GM12891 (cell line): Measurements from ENCODE around the gene ADGRB3.

Source experiments
- DNase-seq: peaks from one replicate; pipeline ENCODE4 v3.0.0; 2011; ENCODE audit warnings: low spot score; ENCODE audit not compliant: insufficient read length
- FAIRE-seq: peaks from 2 replicates; lab custom pipeline; 2011; peaks lifted over from hg19 to GRCh38; lab: Jason Lieb, UNC
- PAX5 ChIP-seq: IDR thresholded peaks from 2 replicates; pipeline ENCODE4 v1.6.1; 2011; ENCODE audit warnings: low read length, moderate library complexity, mild to moderate bottlenecking; ENCODE audit not compliant: insufficient read depth, severe bottlenecking
- POLR2A ChIP-seq: IDR thresholded peaks from 2 replicates; pipeline ENCODE4 v1.6.1; 2011; ENCODE audit warnings: low read depth, low read length, control low read depth
- POLR2AphosphoS5 ChIP-seq: IDR thresholded peaks from 2 replicates; pipeline ENCODE4 v1.6.1; 2011; ENCODE audit warnings: low read depth, low read length, control low read depth
- POU2F2 ChIP-seq: IDR thresholded peaks from 2 replicates; pipeline ENCODE4 v1.6.1; 2011; ENCODE audit warnings: low read depth, mild to moderate bottlenecking, control low read depth, low read length, moderate library complexity
- SPI1 ChIP-seq: IDR thresholded peaks from 2 replicates; pipeline ENCODE4 v1.6.1; 2011; ENCODE audit warnings: low read depth, low read length, control low read depth
- TAF1 ChIP-seq: IDR thresholded peaks from 2 replicates; pipeline ENCODE4 v1.6.1; 2011; ENCODE audit warnings: low read depth, low read length, control low read depth

ADGRB3 gene

GRCh38 chr6:68642081-68642480 is 7.0 kb downstream of the ADGRB3 start:
- no peak for FAIRE-seq

GRCh38 chr6:68642977-68643376 is 7.9 kb downstream of the ADGRB3 start:
- FAIRE-seq: no peak

More at GRCh38 chr6:68642081-68642480, 7.0 kb downstream of the ADGRB3 start:
- TF ChIP-seq SPI1 (no peak), PAX5 (no peak), TAF1 (no peak), POLR2A (no peak), POU2F2 (no peak), POLR2AphosphoS5 (no peak)
- no peak for DNase-seq

DNA sequence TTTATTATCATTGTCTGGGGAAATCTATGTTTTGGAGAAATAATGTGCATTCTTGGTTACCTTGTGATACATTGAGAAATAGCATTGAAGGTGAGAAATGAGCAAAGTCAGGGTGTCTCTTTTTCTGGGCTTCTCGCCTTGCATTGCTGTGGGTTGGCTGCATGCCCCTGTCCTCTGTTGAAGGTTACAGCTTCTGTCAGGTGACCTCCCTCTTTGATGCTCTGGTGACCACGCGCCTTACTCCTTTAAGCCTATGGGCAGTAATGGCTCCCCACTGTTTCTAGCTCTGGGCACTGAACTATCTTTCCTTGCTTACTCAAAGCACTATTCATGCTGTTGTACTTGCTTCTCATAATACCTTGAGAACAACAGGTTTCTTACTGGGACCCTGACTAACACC is 14.6 kb downstream of the ADGRB3 start:
- no peak for TF ChIP-seq SPI1
- TF ChIP-seq POLR2A: no peak
- TF ChIP-seq POLR2AphosphoS5: no peak
- TF ChIP-seq POU2F2: no peak
- TF ChIP-seq TAF1: no peak
- no peak for TF ChIP-seq PAX5
- FAIRE-seq (no peak), DNase-seq (no peak)

More at GRCh38 chr6:68642977-68643376, 7.9 kb downstream of the ADGRB3 start:
- TF ChIP-seq SPI1 (no peak), POU2F2 (no peak)
- no peak for DNase-seq

DNA sequence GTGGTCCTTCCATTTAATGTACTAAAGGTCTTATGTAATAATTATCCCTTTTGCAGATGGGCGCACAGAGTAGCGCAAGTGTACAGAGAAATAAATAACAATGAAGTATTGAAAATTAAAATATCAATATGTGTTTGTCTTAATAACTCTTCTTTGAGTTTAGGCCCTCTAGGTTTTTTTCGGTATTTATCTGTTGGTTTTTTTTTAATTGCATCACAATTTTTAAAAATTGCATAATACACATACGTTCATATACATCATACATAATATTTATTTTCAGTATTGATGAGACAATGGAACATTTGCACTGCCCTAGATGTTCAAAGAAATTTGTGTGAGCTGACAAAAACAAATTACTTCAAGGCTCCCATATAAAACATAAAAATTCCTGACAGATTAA is 15.1 kb downstream of the ADGRB3 start:
- TF ChIP-seq POLR2A (no peak), POU2F2 (no peak), TAF1 (no peak), POLR2AphosphoS5 (no peak), SPI1 (no peak), PAX5 (no peak)
- FAIRE-seq (no peak), DNase-seq (no peak)

DNA sequence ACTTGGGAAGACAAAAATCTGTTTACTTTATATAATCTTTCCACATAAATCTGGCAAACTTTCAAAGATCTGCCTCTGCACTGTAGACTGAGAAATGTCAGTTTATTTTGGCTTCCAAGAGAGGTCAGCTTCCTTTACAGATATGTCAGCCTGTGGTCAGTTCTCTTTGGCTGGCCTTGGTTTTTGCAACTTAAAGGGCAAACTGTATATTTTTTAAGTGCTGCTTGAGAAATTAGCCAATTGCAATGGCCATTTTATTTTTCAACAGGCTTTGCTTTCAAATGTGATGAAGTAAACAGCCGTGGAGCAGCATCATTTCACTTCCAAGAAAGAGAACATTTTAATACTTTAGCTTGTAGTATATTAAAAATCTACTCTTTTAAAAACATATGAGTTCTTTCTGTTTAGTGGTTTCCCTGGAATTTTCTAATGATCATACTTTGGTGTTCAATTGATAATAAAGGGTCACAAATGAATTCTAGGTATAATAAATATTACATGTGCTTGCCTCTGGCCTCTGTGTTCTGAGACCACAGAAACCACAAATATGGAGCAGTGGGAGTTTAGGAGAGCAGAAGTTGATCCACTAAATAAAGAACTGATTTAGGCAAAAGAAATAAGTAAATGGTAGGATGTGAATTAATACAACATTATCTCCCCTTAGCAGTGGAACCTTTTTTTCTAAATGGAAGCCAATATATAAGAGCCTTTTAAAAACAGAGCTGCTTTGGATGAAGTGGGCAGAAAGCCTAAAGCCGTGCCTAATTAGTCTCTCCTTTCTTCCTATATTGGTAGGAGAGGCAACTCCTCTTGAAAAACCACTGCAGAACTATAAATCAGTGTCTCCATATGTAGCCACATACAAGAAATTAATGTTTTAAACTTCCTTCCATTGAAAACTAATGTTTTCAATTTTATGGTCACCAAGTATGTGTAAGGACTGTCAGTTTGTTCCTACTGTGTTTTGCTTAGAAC is 16.2 kb downstream of the ADGRB3 start:
- FAIRE-seq: no peak
- DNase-seq: no peak
- no peak for TF ChIP-seq POLR2A
- TF ChIP-seq SPI1: no peak
- no peak for TF ChIP-seq POLR2AphosphoS5
- no peak for TF ChIP-seq TAF1
- TF ChIP-seq POU2F2: no peak
- TF ChIP-seq PAX5: no peak

- FAIRE-seq (no peak), DNase-seq (no peak)
- no peak for TF ChIP-seq TAF1
- no peak for TF ChIP-seq POLR2A
- no peak for TF ChIP-seq POLR2AphosphoS5
- TF ChIP-seq PAX5: no peak
- no peak for TF ChIP-seq SPI1
- no peak for TF ChIP-seq POU2F2
Observed at GRCh38 chr6:68652117-68652536, 17.0 kb downstream of the ADGRB3 start.

- FAIRE-seq (no peak), DNase-seq (no peak)
- TF ChIP-seq POLR2AphosphoS5 (no peak), SPI1 (no peak), POU2F2 (no peak), TAF1 (no peak), PAX5 (no peak), POLR2A (no peak)
Observed at GRCh38 chr6:68653074-68653705, 18.1 kb downstream of the ADGRB3 start.

DNA sequence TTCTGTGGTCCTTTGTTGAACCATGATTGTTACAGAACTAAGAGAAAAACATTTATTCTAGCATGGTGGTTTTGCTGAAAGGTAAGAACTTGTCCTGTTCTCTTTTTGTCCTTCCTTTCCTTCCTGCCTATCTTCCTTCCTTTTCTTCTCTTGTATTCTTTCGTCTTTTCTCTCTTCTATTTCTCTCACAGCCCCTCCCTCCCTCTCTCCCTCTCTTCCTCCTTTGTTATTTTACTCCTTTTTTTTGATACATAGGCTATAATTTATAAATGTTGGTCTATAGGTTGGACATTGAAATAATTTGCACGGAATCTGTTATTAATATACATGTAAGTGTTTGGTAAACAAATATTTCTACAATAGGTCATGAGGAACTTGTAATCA is 18.6 kb downstream of the ADGRB3 start:
- TF ChIP-seq SPI1: no peak
- TF ChIP-seq POU2F2: no peak
- FAIRE-seq (no peak), DNase-seq (no peak)

GRCh38 chr6:68654134-68654533 is 19.1 kb downstream of the ADGRB3 start:
- no peak for DNase-seq
- TF ChIP-seq PAX5 (no peak), TAF1 (no peak), POLR2A (no peak), POU2F2 (no peak), POLR2AphosphoS5 (no peak), SPI1 (no peak)
- FAIRE-seq: no peak

DNA sequence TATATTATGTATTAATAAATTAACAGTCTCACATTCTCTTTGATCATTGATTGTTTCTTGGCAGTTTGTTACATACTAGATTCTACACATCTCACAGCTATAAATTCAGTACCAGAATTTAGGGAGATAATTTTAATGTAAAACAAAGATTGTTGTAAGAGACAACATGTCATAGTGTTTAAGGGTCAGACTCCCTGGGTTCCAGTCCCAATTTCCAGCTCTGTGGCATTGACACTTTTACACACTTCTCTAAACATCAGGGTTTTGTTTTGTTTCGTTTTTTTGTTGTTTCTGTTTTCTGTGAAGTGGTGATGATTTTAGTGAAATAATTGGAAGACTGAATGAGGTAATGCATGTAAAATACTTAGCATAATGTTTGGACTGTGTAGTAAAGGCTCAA is 19.9 kb downstream of the ADGRB3 start:
- FAIRE-seq (no peak), DNase-seq (no peak)
- no peak for TF ChIP-seq POU2F2
- no peak for TF ChIP-seq POLR2AphosphoS5
